Esophagus muscularis mucosa (tissue), 4 donors: Measurements from ENCODE around the gene RBM20. TPM values are rescaled to one million over a fixed set of nuclear protein-coding genes. Genes with fewer than 3 reads are reported as not detected.

ENCODE experiments used
- DNase-seq: peaks from one replicate; pipeline ENCODE4 v3.0.0-alpha.2; 2017; ENCODE audit errors: extremely low spot score
- H3K27ac ChIP-seq, 4 donors: fragments of 200-600 bp; sonication (generic); replicated peaks in 1 of 4; 1 replicate in 3 of 4; 2 replicates in 1 of 4; pipeline ENCODE4 v1.5.1; 2016 to 2019; ENCODE audit warnings: mild to moderate bottlenecking in 1 of 4
- H3K27me3 ChIP-seq, 4 donors: fragments of 200-600 bp; sonication (generic); one replicate each; pipeline versions ENCODE4 v1.5.1 to v1.6.0; 2016 to 2019
- H3K36me3 ChIP-seq, 4 donors: fragments of 200-600 bp; sonication (generic); one replicate each; pipeline ENCODE4 v1.5.1; 2016 to 2019
- H3K4me1 ChIP-seq, 4 donors: fragments of 200-600 bp; sonication (generic); one replicate each; pipeline ENCODE4 v1.5.1; 2016 to 2019
- H3K4me3 ChIP-seq, 4 donors: fragments of 200-600 bp; sonication (generic); 1 replicate in 2 of 4; 2 replicates in 2 of 4; pipeline ENCODE4 v1.5.1; 2016 to 2019; ENCODE audit warnings: mild to moderate bottlenecking in 4 of 4, moderate library complexity in 1 of 4
- H3K9me3 ChIP-seq, 4 donors: fragments of 200-600 bp; sonication (generic); 1 replicate in 3 of 4; 2 replicates in 1 of 4; pipeline ENCODE4 v1.5.1; 2016 to 2019
- CTCF ChIP-seq, 3 experiments: fragments of 200-600 bp in 2 of 3; fragments of 450-650 bp in 1 of 3; sonication (generic) in 2 of 3; IDR thresholded peaks; one replicate each; pipeline ENCODE4 v1.5.1; 2017 to 2019; ENCODE audit warnings: antibody characterized with exemption in 3 of 3, mild to moderate bottlenecking in 2 of 3, moderate library complexity in 1 of 3
- EP300 ChIP-seq: sonication (generic); formaldehyde crosslinking; IDR thresholded peaks from one replicate; pipeline ENCODE4 v1.6.1; 2017; ENCODE audit warnings: antibody characterized with exemption
- POLR2A ChIP-seq: fragments of 450-650 bp; IDR thresholded peaks from one replicate; pipeline ENCODE4 v1.6.1; 2017; ENCODE audit warnings: antibody characterized with exemption, moderate library complexity, mild to moderate bottlenecking, low read depth
- POLR2AphosphoS5 ChIP-seq, 2 donors: sonication (generic); formaldehyde crosslinking; IDR thresholded peaks; one replicate each; pipeline ENCODE4 v1.6.1; 2017; ENCODE audit warnings: antibody characterized with exemption in 2 of 2
- WGBS: methylation state at CpG from one replicate; pipeline ENCODE4 v1.1.5; 2018; 5-methylcytosine and 5-hydroxymethylcytosine counted together
- intact Hi-C: fragments of 100-400 bp; cut with DNase I; formaldehyde crosslinking; loops from one replicate; pipeline ENCODE4 v1.15.1; 2023
- total RNA-seq, 4 donors: library from RNA; depleted of rRNA; stranded (reverse); fragments of >200 nt; gene quantifications; one replicate each; pipeline versions ENCODE4 v1.1.0 to v1.2.1, GENCODE V29; 2016

The RBM20 gene
- total RNA-seq, 4 donors from 2014 or later: 5.3 to 7.7 (median 5.8) TPM

- H3K4me3 ChIP-seq: no peak overlapping the region
- H3K36me3 ChIP-seq: no peaks in the 10 kb centered on the region
- intact Hi-C loops: no loop called here
- no peak overlapping the region for H3K27ac ChIP-seq
- no peak for DNase-seq
- peaks cover 0 to 6% (median 3%) of the 10 kb centered on the region in 4 donors for H3K9me3 ChIP-seq
- H3K27me3 ChIP-seq: no peaks in the 10 kb centered on the region
- WGBS: 84% methylated on average over 1 of the region's 1 CpG
- TF ChIP-seq POLR2AphosphoS5 (IDR thresholded peaks at IDR 0.05) (no peak), POLR2A (no peak), EP300 (no peak), CTCF (IDR thresholded peaks at IDR 0.05) (no peak)
- H3K4me1 ChIP-seq: peaks cover 0 to 10% (median 4%) of the 10 kb centered on the region in 4 donors
Measured at GRCh38 chr10:110694263-110694662, 50.1 kb downstream of the RBM20 start.

DNA sequence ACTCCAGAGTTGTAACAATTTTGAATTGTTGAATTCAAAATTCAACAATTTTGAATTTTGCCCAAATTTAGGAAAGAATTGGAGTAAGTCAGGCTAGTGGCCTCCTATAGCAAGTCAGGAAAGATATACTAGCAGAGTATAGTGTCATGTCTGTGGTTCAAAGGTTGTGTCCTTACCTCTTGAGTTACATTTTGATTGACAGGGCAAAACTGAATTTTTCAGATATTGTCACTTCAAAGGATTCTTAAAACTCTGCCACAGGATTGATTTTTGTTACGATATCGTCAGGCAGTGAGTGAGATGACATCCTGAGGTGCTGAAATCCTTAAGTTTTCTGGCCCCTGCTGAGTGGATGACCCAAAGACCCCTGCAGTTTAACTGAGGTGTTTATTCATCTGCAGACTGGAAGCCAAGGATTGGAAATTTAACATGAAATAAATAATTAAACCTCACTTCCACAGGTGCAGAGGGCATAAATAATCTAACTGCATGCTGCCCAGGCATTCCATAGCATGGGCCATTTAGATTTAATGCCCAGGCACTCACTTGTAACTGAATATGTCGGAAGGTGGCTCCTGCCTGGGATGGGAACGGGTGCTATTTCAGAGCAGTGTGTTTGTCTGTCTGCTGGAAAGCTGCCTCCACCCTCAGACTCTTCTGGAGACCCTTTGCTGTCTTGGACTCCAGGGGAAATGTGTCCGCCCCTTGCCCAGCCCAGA, 50.8 kb downstream of the RBM20 start:
- Histone ChIP-seq H3K9me3 (peaks cover 0 to 6% (median 3%) of the 10 kb centered on the region in 4 donors), H3K27ac (no peak overlapping the region), H3K4me3 (no peak overlapping the region), H3K27me3 (no peaks in the 10 kb centered on the region), H3K36me3 (no peaks in the 10 kb centered on the region), H3K4me1 (peaks cover 0 to 16% (median 7%) of the 10 kb centered on the region in 4 donors)
- TF ChIP-seq CTCF (IDR thresholded peaks at IDR 0.05) (no peak), POLR2A (no peak), POLR2AphosphoS5 (IDR thresholded peaks at IDR 0.05) (no peak), EP300 (no peak)
- intact Hi-C loops: no loop called here
- DNase-seq: no peak
- WGBS: 89% methylated on average over 5 of the region's 5 CpGs

GRCh38 chr10:110695539-110695886, 51.4 kb downstream of the RBM20 start:
- Histone ChIP-seq H3K4me3 (no peak overlapping the region), H3K36me3 (no peaks in the 10 kb centered on the region), H3K4me1 (peaks cover 0 to 21% (median 10%) of the 10 kb centered on the region in 4 donors), H3K27ac (no peak overlapping the region), H3K9me3 (peaks cover 0 to 6% (median 3%) of the 10 kb centered on the region in 4 donors), H3K27me3 (no peaks in the 10 kb centered on the region)
- DNase-seq: no peak
- WGBS: 81% methylated on average over 2 of the region's 2 CpGs
- intact Hi-C loops: no loop called here
- TF ChIP-seq CTCF (IDR thresholded peaks at IDR 0.05) (no peak), POLR2A (no peak), POLR2AphosphoS5 (IDR thresholded peaks at IDR 0.05) (no peak), EP300 (no peak)

GRCh38 chr10:110696436-110696835, 52.3 kb downstream of the RBM20 start:
- TF ChIP-seq POLR2AphosphoS5 (IDR thresholded peaks at IDR 0.05): no peak
- TF ChIP-seq EP300: no peak
- TF ChIP-seq CTCF (IDR thresholded peaks at IDR 0.05): no peak
- no peak for TF ChIP-seq POLR2A
- intact Hi-C loops: no loop called here
- no peak overlapping the region for H3K4me3 ChIP-seq
- no peaks in the 10 kb centered on the region for H3K36me3 ChIP-seq
- 78% methylated on average over 4 of the region's 4 CpGs for WGBS
- H3K27me3 ChIP-seq: no peaks in the 10 kb centered on the region
- no peak overlapping the region for H3K27ac ChIP-seq
- DNase-seq: no peak
- H3K4me1 ChIP-seq: peaks cover 3 to 29% (median 14%) of the 10 kb centered on the region in 4 donors
- peaks cover 0 to 6% (median 3%) of the 10 kb centered on the region in 4 donors for H3K9me3 ChIP-seq
